ENCODE results near the gene SMARCD2.
"Not testable (repeated sequence)": the region's sequence is repeated elsewhere in the genome, so short reads cannot be mapped to it uniquely, and the experiment has no call there.

The SMARCD2 gene

GRCh38 chr17:63842540-63843386 lies at the start of gene SMARCD2:
SMARCD2 (minus strand) TSS chr17:63842685; CDS start chr17:63842674, 11 bp downstream.
- DNase-seq (ENCODE audit: low read depth), result peak; percentile 99
- H3K4me3 ChIP-seq (ENCODE audit: low read depth, low read length), result peak within 1 kb of the TSS; percentile 86

- not testable (repeated sequence) for DNase-seq (ENCODE audit: low read depth); H3K4me3 ChIP-seq (ENCODE audit: low read depth, low read length)
These were observed 46.8 kb upstream of the SMARCD2 start for GRCh38 chr17:63889026-63889848.

DNA sequence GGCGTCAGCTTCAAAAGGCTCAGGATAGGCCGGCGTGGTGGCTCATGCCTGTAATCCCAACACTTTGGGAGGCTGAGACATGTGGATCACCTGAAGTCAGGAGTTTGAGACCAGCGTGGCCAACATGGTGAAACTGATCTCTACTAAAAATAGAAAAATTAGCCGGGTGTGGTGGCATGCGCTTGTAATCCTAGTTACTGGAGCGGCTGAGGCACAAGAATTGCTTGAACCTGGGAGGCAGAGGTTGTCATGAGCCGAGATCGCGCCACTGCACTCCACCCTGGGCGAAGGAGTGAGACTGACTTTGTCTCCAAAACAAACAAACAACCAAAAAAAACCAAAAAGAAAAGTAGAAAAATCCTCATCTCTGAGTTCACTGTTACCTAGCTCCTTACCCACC lies 42.6 kb upstream of the SMARCD2 start:
- H3K4me3 ChIP-seq (ENCODE audit: low read depth, low read length); DNase-seq (ENCODE audit: low read depth): not testable (repeated sequence)

GRCh38 chr17:63882626-63883126 lies 40.2 kb upstream of the SMARCD2 start:
- not testable (repeated sequence) for H3K4me3 ChIP-seq (ENCODE audit: low read depth, low read length); DNase-seq (ENCODE audit: low read depth)

DNA sequence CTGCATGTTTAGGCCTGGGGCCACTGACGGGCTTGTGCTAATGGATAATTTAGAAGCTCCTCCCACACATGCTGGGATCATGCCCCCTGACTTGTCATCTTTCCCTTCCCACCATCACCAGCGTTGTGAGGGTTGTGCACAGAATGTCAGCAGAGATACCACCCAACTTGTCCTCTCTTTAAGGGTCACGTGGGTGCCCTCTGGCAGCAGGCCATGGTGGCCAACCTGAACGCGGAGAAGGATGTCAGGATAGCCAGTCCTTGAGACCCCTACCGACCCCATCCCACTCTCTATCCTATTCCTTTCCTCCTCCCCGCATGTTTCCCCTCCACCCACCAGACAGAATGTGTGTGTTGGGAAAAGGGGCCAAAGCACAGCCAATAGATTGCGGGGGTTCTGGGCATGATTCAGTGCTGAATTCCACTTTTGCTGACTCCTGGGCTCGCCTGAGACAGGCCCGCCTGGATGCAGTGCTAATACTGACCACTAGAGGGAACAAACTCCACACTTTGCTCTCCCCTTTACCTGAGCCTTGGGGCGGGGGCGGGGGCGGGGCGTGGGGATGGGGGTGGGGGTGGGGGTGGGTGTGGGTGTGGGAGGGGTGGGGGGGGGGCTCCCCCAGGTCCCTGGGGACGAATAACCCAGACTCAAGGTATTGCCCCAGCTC lies 39.6 kb upstream of the SMARCD2 start, which contains the start of gene GH2:
TSS of gene GH2 (minus strand) at position 10 of the 667 bp plus-strand sequence. CDS start 143 bp downstream, outside the sequence.
- H3K4me3 ChIP-seq (ENCODE audit: low read depth, low read length), result no peak within 1 kb of the TSS

GRCh38 chr17:63881337-63881736 lies 38.9 kb upstream of the SMARCD2 start:
- not testable (repeated sequence) for H3K4me3 ChIP-seq (ENCODE audit: low read depth, low read length); DNase-seq (ENCODE audit: low read depth)

More for the DNA sequence above, 39.6 kb upstream of the SMARCD2 start, which contains the start of gene GH2:
- no peak for DNase-seq (ENCODE audit: low read depth)

DNA sequence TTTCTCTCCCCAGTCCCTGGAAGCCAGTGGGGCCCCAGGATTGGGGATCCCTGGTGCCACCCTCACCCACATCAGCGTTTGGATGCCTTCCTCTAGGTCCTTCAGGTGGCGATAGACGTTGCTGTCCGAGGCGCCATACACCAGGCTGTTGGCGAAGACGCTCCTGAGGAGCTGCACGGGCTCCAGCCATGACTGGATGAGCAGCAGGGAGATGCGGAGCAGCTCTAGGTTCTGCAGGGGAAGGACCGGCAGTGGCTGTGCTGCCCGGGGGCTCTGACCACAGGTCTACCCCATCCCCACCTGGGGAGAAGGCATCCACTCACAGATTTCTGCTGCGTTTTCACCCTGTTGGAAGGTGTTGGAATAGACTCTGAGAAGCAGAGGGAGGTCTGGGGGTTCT lies 38.2 kb upstream of the SMARCD2 start:
- DNase-seq (ENCODE audit: low read depth), result no peak
- H3K4me3 ChIP-seq (ENCODE audit: low read depth, low read length), result no peak overlapping the region

- not testable (repeated sequence) for DNase-seq (ENCODE audit: low read depth); H3K4me3 ChIP-seq (ENCODE audit: low read depth, low read length)
These were observed 35.9 kb upstream of the SMARCD2 start for GRCh38 chr17:63878413-63878812.

DNA sequence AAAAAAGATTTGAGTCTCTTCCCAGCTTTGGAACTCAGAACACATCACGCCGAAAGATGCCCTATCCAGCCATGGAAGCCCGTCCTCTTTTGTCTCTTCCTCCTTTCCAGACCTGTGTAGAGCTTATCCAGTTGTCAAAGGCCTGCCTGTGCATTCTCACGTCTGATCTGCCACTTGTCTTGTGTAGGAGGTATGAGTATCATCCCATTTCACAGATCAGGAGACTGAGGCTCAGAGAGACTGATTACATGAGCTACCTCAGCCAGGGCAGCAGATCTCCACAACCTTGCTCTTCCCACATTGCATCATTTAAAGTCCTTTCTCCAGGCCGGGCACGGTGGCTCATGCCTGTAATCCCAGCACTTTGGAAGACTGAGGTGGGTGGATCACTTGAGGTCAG lies 32.2 kb upstream of the SMARCD2 start:
- H3K4me3 ChIP-seq (ENCODE audit: low read depth, low read length); DNase-seq (ENCODE audit: low read depth): not testable (repeated sequence)

- DNase-seq (ENCODE audit: low read depth); H3K4me3 ChIP-seq (ENCODE audit: low read depth, low read length): not testable (repeated sequence)
These were observed 31.7 kb upstream of the SMARCD2 start for GRCh38 chr17:63874061-63874626.

DNA sequence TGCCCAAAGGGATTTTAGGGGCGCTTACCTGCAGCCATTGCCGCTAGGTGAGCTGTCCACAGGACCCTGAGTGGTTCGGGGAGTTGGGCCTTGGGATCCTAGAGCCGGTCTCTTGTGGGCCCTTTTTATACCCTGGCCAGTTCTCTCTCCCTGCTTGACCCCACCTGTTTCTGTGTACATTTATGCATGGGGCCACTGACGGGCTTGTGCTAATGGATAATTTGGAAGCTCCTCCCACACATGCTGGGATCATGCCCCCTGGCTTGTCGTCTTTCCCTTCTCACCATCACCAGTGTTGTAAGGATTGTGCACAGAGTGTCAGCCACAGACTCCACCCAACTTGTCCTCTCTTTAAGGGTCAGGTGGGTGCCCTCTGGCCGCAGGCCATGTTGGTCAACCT lies 31.1 kb upstream of the SMARCD2 start, which contains the start of gene CSH2:
TSS of gene CSH2 (minus strand) at position 101 of the 400 bp plus-strand sequence. CDS start at position 38, 63 bp downstream.
- not testable (repeated sequence) for H3K4me3 ChIP-seq (ENCODE audit: low read depth, low read length); DNase-seq (ENCODE audit: low read depth)

DNA sequence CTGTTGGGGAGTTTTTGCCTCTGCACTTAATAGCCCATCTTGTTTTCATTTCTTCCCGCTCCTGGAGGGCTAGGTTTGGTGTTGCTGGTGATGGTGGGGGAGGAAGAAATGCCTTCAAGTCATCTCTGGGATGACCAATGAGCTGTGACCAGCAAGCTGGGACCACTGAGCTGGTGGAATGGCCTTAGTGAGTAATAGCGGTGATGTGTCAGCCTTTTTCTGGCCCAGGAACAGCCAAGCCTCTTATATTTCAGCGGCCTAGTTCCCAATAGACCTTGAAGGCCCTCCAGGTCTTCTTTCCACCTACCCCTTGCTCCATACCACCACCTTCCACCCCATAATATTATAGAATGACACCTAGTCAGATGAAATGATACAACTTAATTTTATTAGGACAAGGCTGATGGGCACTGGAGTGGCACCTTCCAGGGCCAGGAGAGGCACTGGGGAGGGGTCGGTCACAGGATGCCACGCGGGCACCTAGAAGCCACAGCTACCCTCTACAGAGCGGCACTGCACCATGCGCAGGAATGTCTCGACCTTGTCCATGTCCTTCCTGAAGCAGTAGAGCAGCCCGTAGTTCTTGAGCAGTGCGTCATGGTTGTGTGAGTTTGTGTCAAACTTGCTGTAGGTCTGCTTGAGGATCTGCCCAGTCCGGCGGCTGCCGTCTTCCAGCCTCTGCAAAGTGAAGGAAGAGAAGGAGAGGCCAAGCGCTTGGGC lies 29.3 kb upstream of the SMARCD2 start:
- DNase-seq (ENCODE audit: low read depth); H3K4me3 ChIP-seq (ENCODE audit: low read depth, low read length): not testable (repeated sequence)

DNA sequence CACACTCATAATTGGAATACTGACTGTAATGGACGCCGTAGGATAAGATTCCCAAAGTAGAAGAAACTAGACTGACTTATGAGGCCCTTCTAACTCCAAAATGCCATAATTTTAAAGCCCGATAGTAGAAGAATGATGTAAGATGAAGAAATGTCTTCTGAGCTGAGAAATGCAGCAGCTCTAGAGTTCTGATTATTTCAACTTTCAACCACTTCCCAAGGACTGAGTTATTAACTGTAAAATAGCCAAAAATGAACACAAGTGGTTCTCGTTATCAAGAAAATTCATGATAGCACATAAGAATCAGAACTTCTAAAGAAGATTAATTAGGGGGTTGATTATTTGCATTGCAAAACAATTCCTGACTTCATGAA lies 27.8 kb upstream of the SMARCD2 start:
- not testable (repeated sequence) for H3K4me3 ChIP-seq (ENCODE audit: low read depth, low read length); DNase-seq (ENCODE audit: low read depth)

DNA sequence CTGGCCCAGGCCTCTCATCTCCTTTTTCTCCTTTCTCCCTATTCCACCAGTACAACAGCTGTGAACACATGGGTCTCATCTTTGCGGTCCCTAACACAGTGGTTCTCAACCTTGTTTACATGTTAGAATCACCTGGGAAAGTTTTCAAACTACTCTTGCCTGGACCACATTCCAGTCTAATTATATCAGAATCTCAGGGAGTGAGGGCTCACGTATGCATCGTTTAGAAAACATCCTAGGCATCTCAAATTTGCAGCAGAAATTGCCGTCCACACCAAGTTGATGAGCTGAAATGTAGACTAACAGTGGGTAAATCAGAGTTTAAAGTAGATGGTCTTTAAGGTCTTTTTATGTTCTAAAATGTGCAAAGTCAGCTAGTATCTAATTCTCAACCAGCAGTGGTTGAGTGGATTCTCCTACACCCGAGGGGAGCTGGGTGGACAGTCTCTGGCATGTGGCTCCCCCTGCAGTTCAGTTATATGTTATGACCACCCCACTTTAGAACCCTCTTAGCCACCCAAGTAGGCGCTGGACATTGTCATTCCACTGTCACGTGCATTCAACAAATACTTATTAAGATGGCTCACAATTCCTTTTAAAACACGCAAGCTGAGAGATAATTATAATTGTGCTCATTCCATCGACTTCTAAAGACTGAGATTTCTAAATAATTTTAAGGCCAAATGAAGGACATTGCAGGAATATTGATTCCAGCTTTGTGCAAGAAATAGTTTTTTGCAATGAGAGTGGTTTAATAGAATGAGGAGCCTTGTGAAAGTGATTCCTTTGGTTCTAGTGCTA lies 27.2 kb upstream of the SMARCD2 start:
- not testable (repeated sequence) for DNase-seq (ENCODE audit: low read depth); H3K4me3 ChIP-seq (ENCODE audit: low read depth, low read length)

DNA sequence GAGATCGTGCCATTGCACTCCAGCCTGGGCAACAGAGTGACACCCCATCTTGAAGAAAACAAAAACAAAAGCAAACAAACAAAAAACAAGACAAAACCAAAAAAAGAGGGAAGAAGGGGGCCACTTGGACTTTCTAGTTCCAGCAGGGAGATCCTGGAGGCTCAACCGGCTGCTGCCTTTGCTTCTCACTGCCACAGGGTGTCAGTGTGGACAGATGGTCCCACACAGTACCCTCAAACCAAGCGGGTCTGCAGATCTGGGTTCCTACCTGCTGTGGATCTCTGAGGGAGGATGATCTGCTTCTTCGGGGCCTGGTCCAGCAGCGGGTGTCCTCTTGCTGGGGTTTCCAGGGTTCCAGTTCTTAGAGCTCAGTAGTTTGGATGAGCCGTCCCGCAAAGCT lies 24.1 kb upstream of the SMARCD2 start:
- not testable (repeated sequence) for DNase-seq (ENCODE audit: low read depth); H3K4me3 ChIP-seq (ENCODE audit: low read depth, low read length)

DNA sequence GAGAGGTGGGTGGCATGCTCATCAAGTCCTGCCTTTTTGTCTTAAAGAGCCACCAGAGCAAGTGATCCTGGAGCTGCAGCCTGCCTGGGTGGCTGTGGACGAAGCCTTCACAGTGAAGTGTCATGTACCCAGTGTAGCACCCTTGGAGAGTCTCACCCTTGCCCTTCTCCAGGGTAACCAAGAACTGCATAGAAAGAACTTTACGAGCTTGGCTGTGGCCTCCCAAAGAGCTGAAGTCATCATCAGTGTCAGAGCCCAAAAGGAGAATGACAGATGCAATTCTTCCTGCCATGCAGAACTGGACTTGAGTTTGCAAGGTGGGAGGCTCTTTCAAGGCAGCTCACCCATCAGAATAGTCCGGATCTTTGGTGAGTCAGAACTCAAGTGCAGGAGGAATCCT lies 16.8 kb upstream of the SMARCD2 start:
- DNase-seq (ENCODE audit: low read depth), result no peak
- H3K4me3 ChIP-seq (ENCODE audit: low read depth, low read length), result no peak overlapping the region

- DNase-seq (ENCODE audit: low read depth); H3K4me3 ChIP-seq (ENCODE audit: low read depth, low read length): not testable (repeated sequence)
These were observed 13.9 kb upstream of the SMARCD2 start for GRCh38 chr17:63856425-63856824.

GRCh38 chr17:63855185-63855584 lies 12.7 kb upstream of the SMARCD2 start:
- H3K4me3 ChIP-seq (ENCODE audit: low read depth, low read length), result no peak overlapping the region
- DNase-seq (ENCODE audit: low read depth), result no peak

All from skeletal muscle cell (primary cell).